ENCODE data around the gene WSB1.
"Not testable (repeated sequence)": the region's sequence is repeated elsewhere in the genome, so short reads cannot be mapped to it uniquely, and the experiment has no call there.

WSB1 gene

GRCh38 chr17:27264068-27264812, 29.7 kb upstream of the WSB1 start:
- Mint-ChIP-seq H3K9me3 (no peaks in the 10 kb centered on the region), H3K4me1 (ENCODE audit: low read depth) (peaks cover 31% of the 10 kb centered on the region), H3K4me3 (no peak overlapping the region), H3K36me3 (ENCODE audit: low read depth) (no peaks in the 10 kb centered on the region), H3K27me3 (peaks cover 1% of the 10 kb centered on the region), H3K27ac (peak overlapping the region; percentile 79)
- intact Hi-C loops (cut with micrococcal nuclease) = loop anchor here (2.0 kb wide), 2 partner anchors 19 to 31 kb away; partner anchors contain the start of gene WSB1

- H3K4me1 Mint-ChIP-seq (ENCODE audit: low read depth) = peaks cover 34% of the 10 kb centered on the region
- H3K4me3 Mint-ChIP-seq = no peak overlapping the region
- no peaks in the 10 kb centered on the region for H3K36me3 Mint-ChIP-seq (ENCODE audit: low read depth)
- no peaks in the 10 kb centered on the region for H3K9me3 Mint-ChIP-seq
- H3K27me3 Mint-ChIP-seq = peaks cover 2% of the 10 kb centered on the region
- intact Hi-C loops (cut with micrococcal nuclease) = loop anchor here (2.0 kb wide), 2 partner anchors 21 to 29 kb away; partner anchors contain the start of gene WSB1
- H3K27ac Mint-ChIP-seq = no peak overlapping the region
Observed at GRCh38 chr17:27265333-27265732, 28.6 kb upstream of the WSB1 start.

- Mint-ChIP-seq H3K4me3 (no peak overlapping the region), H3K27me3 (peaks cover 2% of the 10 kb centered on the region), H3K27ac (no peak overlapping the region), H3K9me3 (no peaks in the 10 kb centered on the region), H3K4me1 (ENCODE audit: low read depth) (peaks cover 30% of the 10 kb centered on the region), H3K36me3 (ENCODE audit: low read depth) (no peaks in the 10 kb centered on the region)
- intact Hi-C loops (cut with micrococcal nuclease) = no loop called here
Observed at GRCh38 chr17:27266228-27266627, 27.7 kb upstream of the WSB1 start.

- peaks cover 2% of the 10 kb centered on the region for H3K27me3 Mint-ChIP-seq
- no peak overlapping the region for H3K4me3 Mint-ChIP-seq
- intact Hi-C loops (cut with micrococcal nuclease) = no loop called here
- H3K4me1 Mint-ChIP-seq (ENCODE audit: low read depth) = peaks cover 22% of the 10 kb centered on the region
- peak overlapping the region; percentile 12 for H3K27ac Mint-ChIP-seq
- no peaks in the 10 kb centered on the region for H3K9me3 Mint-ChIP-seq
- H3K36me3 Mint-ChIP-seq (ENCODE audit: low read depth) = no peaks in the 10 kb centered on the region
Observed at GRCh38 chr17:27268394-27269085, 25.4 kb upstream of the WSB1 start.

- Mint-ChIP-seq H3K36me3 (ENCODE audit: low read depth) (no peaks in the 10 kb centered on the region), H3K27ac (no peak overlapping the region), H3K4me1 (ENCODE audit: low read depth) (peaks cover 19% of the 10 kb centered on the region), H3K9me3 (no peaks in the 10 kb centered on the region), H3K4me3 (no peak overlapping the region), H3K27me3 (peaks cover 2% of the 10 kb centered on the region)
- intact Hi-C loops (cut with micrococcal nuclease) = no loop called here
Observed at GRCh38 chr17:27269201-27269600, 24.7 kb upstream of the WSB1 start.

- Mint-ChIP-seq H3K4me1 (ENCODE audit: low read depth) (peaks cover 14% of the 10 kb centered on the region), H3K36me3 (ENCODE audit: low read depth) (no peaks in the 10 kb centered on the region), H3K27ac (no peak overlapping the region), H3K9me3 (no peaks in the 10 kb centered on the region), H3K4me3 (no peak overlapping the region), H3K27me3 (peaks cover 2% of the 10 kb centered on the region)
- intact Hi-C loops (cut with micrococcal nuclease) = no loop called here
Observed at GRCh38 chr17:27269974-27270373, 23.9 kb upstream of the WSB1 start.

GRCh38 chr17:27276653-27277156, 17.2 kb upstream of the WSB1 start:
- H3K27ac Mint-ChIP-seq = no peak overlapping the region
- no peaks in the 10 kb centered on the region for H3K27me3 Mint-ChIP-seq
- intact Hi-C loops (cut with micrococcal nuclease) = no loop called here
- no peak overlapping the region for H3K4me3 Mint-ChIP-seq
- no peaks in the 10 kb centered on the region for H3K9me3 Mint-ChIP-seq
- H3K4me1 Mint-ChIP-seq (ENCODE audit: low read depth) = peaks cover 29% of the 10 kb centered on the region
- no peaks in the 10 kb centered on the region for H3K36me3 Mint-ChIP-seq (ENCODE audit: low read depth)

- H3K27ac Mint-ChIP-seq; H3K36me3 Mint-ChIP-seq (ENCODE audit: low read depth); H3K9me3 Mint-ChIP-seq; intact Hi-C loops (cut with micrococcal nuclease); H3K4me3 Mint-ChIP-seq; H3K27me3 Mint-ChIP-seq: not testable (repeated sequence)
- peaks cover 38% of the 10 kb centered on the region for H3K4me1 Mint-ChIP-seq (ENCODE audit: low read depth)
Observed at GRCh38 chr17:27279132-27279531, 14.8 kb upstream of the WSB1 start.

- Mint-ChIP-seq H3K27me3 (no peaks in the 10 kb centered on the region), H3K27ac (no peak overlapping the region), H3K36me3 (ENCODE audit: low read depth) (no peaks in the 10 kb centered on the region), H3K9me3 (no peaks in the 10 kb centered on the region), H3K4me1 (ENCODE audit: low read depth) (peaks cover 50% of the 10 kb centered on the region), H3K4me3 (no peak overlapping the region)
- intact Hi-C loops (cut with micrococcal nuclease) = no loop called here
Observed at GRCh38 chr17:27280527-27280926, 13.4 kb upstream of the WSB1 start.

GRCh38 chr17:27281438-27281837, 12.5 kb upstream of the WSB1 start:
- peak overlapping the region; percentile 70 for H3K27ac Mint-ChIP-seq
- no peaks in the 10 kb centered on the region for H3K9me3 Mint-ChIP-seq
- H3K36me3 Mint-ChIP-seq (ENCODE audit: low read depth) = no peaks in the 10 kb centered on the region
- H3K4me3 Mint-ChIP-seq = peak overlapping the region; percentile 13
- H3K27me3 Mint-ChIP-seq = no peaks in the 10 kb centered on the region
- intact Hi-C loops (cut with micrococcal nuclease) = no loop called here
- H3K4me1 Mint-ChIP-seq (ENCODE audit: low read depth) = peaks cover 50% of the 10 kb centered on the region

GRCh38 chr17:27282054-27282551, 11.8 kb upstream of the WSB1 start:
- intact Hi-C loops (cut with micrococcal nuclease) = loop anchor here (1.0 kb wide), 1 partner anchor 11 kb away; no protein-coding TSS in a partner anchor
- peak overlapping the region; percentile 13 for H3K4me3 Mint-ChIP-seq
- peak overlapping the region; percentile 70 for H3K27ac Mint-ChIP-seq

GRCh38 chr17:27283060-27283459, 10.9 kb upstream of the WSB1 start:
- Mint-ChIP-seq H3K36me3 (ENCODE audit: low read depth) (no peaks in the 10 kb centered on the region), H3K27me3 (no peaks in the 10 kb centered on the region), H3K27ac (no peak overlapping the region), H3K4me1 (ENCODE audit: low read depth) (peaks cover 50% of the 10 kb centered on the region), H3K9me3 (no peaks in the 10 kb centered on the region), H3K4me3 (no peak overlapping the region)
- intact Hi-C loops (cut with micrococcal nuclease) = no loop called here

More at GRCh38 chr17:27282054-27282551, 11.8 kb upstream of the WSB1 start:
- no peaks in the 10 kb centered on the region for H3K36me3 Mint-ChIP-seq (ENCODE audit: low read depth)
- no peaks in the 10 kb centered on the region for H3K9me3 Mint-ChIP-seq
- peaks cover 50% of the 10 kb centered on the region for H3K4me1 Mint-ChIP-seq (ENCODE audit: low read depth)
- no peaks in the 10 kb centered on the region for H3K27me3 Mint-ChIP-seq

- no peak overlapping the region for H3K27ac Mint-ChIP-seq
- H3K27me3 Mint-ChIP-seq = no peaks in the 10 kb centered on the region
- no peaks in the 10 kb centered on the region for H3K36me3 Mint-ChIP-seq (ENCODE audit: low read depth)
- intact Hi-C loops (cut with micrococcal nuclease) = no loop called here
- H3K4me3 Mint-ChIP-seq = no peak overlapping the region
- H3K9me3 Mint-ChIP-seq = no peaks in the 10 kb centered on the region
- H3K4me1 Mint-ChIP-seq (ENCODE audit: low read depth) = peaks cover 50% of the 10 kb centered on the region
Observed at GRCh38 chr17:27283751-27284150, 10.2 kb upstream of the WSB1 start.

- intact Hi-C loops (cut with micrococcal nuclease) = no loop called here
- Mint-ChIP-seq H3K4me3 (peak overlapping the region; percentile 2), H3K9me3 (no peaks in the 10 kb centered on the region), H3K4me1 (ENCODE audit: low read depth) (peaks cover 40% of the 10 kb centered on the region), H3K27ac (peak overlapping the region; percentile 58), H3K36me3 (ENCODE audit: low read depth) (no peaks in the 10 kb centered on the region), H3K27me3 (no peaks in the 10 kb centered on the region)
Observed at GRCh38 chr17:27284811-27285415, 9.0 kb upstream of the WSB1 start.

Measured in dendritic cell treated with granulocyte-macrophage colony-stimulating factor and Interleukin-4, amounts not matched to agents 40 ng/mL and 50 ng/mL, for 4 days (primary cell).